HG02840 (cell line): ENCODE measurements around the gene PTGES.
"Not testable (repeated sequence)": the region's sequence is repeated elsewhere in the genome, so short reads cannot be mapped to it uniquely, and the experiment has no call there.

Source experiments
- ATAC-seq: cut with Tn5 transposase; IDR thresholded peaks from one replicate; pipeline ENCODE4 v1.9.1; 2021; ENCODE audit warnings: mild to moderate bottlenecking, moderate library complexity, moderate number of reproducible peaks; ENCODE audit not compliant: unreplicated experiment, low FRiP score

PTGES gene

DNA sequence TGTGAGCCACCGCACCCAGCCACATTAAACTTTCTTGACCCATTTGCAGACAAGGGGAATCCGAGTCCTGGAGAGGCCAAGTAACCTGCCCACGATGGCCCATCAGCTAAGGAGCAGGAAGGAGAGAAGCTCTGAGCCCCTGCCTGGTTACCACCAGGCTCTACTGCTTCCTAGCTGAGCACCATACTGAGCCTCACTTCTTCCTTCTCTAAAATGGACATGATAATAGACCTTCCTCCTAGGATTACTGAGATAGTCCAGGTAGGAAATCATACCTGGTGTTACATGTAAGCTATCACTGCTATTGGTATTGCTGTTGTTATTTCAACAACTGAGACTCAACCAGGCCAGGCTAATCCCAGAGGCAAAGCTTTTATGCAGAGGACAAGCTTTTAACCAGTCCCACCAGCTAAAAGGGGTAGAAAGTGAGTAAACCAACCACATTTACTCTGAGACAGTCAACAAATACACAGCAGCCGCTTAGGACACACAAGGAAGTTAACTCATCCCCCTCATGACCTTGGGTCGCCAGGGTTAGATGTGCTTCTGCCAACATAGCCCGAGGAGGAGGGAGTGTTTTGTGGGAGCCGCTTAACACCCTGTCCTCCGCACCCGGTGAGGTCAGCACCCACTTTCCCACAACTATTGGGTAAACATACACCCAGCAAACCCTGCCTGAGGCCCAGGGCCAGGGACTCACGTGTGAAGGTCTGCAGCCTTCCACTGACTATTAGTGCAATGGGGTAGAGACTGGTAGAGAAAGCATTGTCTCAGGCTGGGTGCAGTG lies 20.6 kb upstream of the PTGES start:
- ATAC-seq = no peak

DNA sequence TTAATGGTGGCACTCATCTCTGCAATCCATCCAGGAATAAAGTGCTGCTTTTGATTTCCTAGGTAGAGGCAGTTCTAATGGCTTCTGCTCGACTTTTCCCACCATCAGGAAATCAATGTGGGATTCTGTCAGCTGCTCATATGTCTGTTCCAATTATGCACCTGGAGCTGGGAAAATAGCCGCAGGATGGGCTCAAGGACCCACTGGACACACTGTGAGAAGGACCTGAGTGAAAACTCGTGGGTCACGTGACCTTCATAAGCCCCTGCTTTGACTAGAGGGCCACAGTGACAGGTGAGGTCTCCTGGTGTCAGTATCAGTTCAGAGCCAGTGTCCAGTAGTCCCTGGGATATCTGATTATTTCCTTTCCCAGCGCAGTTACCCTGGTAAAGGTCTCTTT lies 17.9 kb upstream of the PTGES start:
- ATAC-seq = no peak

DNA sequence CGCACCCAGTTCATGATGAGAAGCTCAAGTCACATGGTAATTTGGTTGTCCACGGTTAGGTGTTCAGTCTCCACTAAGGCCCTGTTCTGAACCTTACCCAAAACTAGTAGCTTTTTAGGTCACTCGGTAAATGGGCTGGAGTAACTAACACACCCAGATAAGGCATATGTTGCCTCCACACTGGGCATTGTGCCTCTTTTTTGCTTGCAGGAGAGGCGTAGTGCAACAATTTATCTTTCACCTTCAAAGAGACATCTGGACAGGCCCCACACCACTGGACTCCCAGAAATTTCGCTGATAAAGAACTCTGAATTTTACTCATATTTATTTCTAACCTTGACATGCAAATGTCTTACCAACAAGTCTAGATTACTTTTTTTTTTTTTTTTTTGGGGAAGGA lies 16.8 kb upstream of the PTGES start:
- no peak for ATAC-seq

DNA sequence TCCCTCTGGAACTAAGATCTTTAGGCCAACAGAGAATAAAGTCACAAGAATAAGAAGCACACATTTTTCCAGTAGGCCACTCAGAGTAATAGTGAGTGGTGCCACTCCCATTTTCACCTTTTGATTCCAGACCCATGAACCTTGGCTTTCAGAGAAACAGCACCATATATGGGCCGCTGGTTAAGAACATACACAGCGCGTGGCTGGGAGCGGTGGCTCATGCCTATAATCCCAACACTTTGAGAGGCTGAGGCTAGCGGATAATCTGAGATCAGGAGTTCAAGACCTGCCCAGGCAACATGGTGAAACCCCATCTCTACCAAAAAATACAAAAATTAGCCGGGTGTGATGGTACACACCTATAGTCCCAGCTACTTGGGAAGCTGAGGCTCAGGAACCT lies 15.6 kb upstream of the PTGES start:
- no peak for ATAC-seq

DNA sequence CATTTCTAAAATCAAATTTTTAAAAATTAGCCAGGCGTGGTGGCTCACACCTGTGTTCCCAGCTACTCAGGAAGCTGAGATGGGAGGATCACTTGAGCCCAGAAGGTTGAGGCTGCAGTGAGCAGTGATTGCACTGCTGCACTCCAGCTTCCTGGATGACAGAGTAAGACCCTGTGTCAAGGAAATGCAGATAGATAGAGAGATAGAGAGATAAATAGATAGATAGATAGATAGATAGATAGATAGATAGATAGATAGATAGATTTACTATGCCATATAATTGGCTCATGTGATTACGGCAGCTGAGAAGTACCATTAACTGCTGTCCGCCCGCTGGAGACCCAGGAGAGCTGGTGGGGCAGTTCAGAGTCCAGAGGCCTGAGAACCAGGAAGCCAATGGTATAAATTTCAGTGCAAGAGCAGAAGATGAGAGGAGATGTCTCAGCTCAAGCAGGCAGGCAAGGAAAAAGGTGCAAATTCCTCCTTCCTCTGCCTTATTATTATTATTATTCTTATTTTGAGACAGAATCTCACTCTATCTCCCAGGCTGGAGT lies 13.0 kb upstream of the PTGES start:
- no peak for ATAC-seq

DNA sequence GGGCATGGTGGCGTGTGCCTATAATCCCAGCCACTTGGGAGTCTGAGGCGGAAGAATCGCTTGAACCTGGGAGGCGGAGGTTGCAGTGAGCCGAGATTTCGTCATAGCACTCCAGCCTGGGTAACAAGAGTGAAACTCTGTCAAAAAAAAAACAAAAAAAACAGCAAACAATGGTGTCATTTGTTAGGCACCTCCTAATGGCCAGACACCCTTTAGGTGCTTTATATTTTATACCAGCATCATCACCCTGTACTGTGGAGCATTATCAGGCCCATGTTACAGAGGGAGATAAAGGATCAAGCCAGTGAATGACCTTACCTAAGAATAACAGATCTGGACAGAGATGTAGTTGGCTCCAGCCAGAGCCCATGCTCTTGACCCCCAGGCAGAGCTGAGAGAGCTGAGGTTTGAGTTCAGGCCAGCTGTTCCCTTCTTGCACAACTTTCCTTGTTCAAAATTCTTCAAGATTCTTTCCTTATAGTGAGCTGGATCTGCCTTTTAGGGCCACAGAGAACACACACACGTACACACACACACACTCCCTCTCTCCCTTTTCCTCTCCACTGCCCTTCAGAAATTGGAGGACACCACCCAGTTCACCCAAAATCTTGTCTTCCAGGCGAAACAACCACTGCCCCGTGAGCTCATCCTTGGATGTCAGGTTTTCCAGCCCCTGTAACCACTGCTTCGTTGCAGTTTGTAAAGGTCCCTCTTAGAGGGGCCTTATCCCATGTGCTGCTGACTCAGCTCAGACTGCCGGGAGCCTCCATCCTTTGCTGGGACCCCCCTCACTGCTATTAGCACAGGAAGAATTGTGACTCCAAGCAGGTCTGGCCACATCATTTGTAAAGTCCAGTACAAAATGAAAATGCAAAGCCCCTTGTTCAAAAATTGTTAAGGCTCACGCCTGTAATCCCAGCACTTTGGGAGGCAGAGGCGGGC lies 10.4 kb upstream of the PTGES start:
- no peak for ATAC-seq

DNA sequence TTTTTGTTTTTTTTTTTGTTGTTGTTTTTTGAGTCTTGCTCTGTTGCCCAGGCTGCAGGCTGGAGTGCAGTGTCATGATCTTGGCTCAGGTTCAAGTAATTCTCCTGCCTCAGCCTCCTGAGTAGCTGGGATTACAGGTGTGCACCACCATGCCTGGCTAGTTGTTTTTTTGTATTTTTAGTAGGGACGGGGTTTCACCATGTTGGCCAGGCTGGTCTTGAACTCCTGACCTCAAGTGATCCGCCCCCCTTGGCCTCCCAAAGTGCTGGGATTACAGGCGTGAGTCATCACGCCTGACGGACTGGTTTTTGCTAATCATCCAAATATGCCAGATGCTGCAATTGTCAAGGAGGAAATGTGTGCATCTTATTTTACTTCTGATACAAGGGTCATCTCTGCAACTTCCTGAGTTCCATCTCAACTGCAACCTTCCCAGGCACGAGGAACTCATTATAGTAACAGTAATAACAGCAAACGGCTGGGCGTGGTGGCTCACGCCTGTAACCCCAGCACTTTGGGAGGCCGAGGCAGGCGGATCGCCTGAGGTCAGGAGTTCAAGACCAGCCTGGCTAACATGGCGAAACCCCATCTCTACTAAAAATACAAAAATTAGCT lies 9.6 kb upstream of the PTGES start:
- ATAC-seq = not testable (repeated sequence)

DNA sequence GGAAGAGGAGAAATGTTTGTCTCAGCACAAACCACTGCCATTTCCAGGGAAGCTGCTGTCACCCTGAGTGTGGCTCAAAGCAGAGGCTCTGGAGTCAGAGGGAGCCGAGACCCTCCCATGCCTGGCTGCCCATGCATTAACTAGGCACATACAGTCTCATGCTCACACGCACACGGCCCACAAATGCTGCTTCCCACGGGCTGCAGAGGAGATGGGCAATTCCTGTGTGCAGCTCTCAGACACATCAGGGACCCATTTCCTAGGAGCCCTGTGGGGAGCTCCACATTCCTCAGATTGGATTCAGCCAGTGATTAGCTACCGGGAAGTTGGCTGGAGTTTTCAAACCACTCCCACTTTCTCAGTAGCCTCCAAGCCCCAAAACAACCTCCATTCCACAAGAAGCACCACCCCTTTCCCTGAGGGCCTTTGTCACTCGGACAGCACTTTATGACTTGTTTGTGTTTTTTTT lies 9.1 kb upstream of the PTGES start:
- no peak for ATAC-seq

DNA sequence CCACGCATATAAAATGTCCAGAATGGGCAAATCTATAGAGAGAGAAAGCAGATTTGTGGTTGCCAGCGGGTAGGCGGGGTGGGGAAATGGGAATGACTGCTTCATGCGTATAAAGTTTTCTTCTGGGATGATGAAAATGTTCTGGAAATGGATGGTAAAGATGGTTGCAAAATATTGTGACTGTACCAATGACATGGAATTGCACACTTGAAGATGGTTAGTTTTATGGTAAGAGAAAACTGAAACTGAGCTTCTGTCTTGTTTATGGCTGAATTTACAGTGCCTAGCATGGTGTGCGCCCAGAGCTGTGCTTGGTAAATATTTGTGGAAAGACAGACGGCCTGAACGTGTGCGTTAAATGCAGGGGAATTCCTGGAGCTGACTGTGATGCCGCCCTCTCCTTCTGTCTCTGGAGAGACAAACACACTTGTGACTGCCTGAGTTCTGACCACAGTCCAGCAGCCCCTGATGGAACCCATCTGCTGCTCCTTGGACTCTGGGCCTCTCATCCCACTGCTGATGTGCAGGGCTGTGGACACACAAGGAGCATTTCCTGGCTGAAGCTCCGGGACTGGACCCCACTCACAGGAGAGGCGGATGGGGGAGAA lies 8.6 kb upstream of the PTGES start:
- ATAC-seq = no peak

DNA sequence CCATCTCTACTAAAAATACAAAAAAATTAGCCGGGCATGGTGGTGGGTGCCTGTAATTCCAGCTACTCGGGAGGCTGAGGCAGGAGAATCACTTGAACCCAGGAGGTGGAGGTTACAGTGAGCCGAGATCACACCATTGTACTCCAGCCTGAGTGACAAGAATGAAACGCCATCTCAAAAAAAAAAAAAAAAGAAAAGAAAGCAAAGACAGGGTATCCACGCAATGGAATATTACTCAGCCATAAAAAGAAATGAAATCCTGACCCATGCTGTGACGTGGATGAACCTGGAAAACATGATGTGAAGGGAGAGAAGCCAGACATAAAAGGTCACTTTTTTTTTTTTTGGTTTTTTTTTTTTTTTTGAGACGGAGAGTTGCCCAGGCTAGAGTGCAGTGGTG lies 7.9 kb upstream of the PTGES start:
- not testable (repeated sequence) for ATAC-seq

DNA sequence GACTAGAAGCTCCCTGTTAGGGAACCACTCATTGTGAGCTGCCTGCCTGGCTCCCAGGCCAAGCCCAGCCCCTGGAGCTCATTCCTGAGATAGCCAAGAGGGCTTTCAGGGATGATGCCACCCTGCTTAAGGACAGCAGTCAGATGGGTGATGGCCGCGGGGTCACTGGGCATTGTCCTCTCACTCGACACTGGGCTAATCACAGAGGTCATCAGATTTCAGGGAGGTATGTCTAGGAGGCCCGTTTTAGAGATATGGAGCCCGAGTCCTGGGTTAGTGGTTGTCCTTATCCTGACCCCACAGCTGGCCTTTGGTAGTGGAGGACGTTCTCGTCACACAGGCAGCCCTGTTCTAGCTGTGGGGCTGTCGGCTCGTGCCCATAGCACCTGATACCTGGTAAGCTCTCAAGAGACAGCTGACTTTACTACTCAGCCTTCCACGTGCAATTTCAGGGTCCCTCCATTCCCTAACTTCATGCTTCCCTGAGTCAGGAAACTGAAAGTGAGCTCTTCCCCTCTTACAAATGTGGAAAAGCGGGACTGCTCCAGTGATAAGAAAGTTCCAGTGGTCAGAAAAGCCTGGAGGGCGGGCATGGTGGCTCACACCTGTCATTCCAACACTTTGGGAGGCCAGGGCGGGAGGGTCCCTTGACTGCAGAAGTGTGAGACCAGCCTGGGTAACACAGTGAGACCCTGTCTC lies 7.1 kb upstream of the PTGES start:
- no peak for ATAC-seq

DNA sequence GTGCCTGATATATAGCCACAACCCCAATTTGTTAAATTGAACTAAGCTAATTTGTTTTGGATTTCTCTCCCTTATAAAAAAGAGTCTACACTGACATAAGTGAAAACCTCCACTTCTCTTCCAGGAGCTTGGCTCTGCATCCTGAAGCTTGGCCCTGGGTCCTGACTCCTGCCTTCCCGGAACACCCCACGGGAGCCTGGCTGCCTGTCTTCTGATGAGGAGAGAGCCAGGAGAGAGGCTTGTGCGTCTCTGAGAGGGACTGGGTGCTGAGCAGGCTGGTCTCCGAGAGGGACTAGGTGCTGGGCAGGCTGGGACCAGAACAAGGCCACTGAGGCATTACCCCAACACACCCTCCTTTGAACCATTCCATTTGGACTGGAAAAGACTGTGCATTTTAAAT lies 6.5 kb upstream of the PTGES start:
- ATAC-seq = no peak

DNA sequence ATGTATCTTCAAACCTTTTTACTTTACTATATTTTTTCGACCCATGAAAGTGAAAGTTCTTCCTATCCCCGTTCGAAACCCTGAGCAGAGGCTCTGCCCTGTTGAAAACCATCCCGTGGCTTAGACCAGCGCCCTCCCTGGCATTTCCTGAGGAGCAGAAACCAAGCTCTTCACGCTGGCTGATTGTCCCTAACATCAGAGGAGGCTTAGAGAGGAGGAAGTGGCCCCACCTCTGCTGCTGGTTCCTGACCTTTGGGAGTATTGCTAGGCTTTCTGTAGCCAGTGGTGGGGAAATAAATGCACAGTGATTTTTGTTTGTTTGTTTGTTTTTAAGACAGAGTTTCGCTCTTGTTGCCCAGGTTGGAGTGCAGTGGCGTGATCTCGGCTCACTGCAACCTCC lies 4.2 kb upstream of the PTGES start:
- no peak for ATAC-seq

DNA sequence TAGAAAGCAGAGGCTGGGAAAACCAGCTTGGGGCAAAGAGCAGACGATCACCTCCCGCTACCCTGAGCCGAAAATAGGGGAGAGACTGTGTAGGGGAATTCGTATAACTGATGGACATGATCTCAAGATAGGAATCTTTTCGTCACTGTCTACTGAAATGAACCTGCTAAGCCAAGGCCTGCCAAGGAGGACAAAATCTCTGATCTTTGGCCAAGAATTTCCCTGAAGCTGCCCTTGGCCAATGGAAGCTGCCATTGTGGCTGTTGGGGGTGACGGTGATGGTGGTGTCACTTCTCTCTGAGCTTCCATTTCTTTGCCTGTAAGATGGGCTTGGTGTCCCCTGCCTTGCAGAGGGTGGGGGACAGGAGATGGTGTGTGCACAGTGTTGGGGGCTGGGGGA lies 3.3 kb upstream of the PTGES start:
- no peak for ATAC-seq

DNA sequence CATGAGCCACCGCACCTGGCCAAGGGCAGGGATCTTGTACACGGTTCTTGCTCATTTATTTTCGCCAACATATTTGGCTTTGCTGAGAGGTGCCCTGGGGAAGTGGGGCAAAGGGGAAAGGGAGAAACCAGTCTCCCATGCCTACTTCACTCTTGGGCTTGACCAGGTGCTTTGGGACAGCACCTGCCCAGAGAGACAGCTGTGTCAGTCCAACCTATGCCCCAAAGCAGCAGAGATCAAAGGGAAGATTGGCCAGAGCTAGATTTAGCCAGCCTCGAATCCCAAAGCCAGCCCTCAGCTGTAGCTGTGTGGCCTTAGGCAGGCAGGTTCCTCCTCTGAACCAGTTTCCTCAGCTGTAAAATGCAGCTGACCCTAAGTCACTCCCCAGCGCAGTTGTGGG lies 2.3 kb upstream of the PTGES start:
- no peak for ATAC-seq

DNA sequence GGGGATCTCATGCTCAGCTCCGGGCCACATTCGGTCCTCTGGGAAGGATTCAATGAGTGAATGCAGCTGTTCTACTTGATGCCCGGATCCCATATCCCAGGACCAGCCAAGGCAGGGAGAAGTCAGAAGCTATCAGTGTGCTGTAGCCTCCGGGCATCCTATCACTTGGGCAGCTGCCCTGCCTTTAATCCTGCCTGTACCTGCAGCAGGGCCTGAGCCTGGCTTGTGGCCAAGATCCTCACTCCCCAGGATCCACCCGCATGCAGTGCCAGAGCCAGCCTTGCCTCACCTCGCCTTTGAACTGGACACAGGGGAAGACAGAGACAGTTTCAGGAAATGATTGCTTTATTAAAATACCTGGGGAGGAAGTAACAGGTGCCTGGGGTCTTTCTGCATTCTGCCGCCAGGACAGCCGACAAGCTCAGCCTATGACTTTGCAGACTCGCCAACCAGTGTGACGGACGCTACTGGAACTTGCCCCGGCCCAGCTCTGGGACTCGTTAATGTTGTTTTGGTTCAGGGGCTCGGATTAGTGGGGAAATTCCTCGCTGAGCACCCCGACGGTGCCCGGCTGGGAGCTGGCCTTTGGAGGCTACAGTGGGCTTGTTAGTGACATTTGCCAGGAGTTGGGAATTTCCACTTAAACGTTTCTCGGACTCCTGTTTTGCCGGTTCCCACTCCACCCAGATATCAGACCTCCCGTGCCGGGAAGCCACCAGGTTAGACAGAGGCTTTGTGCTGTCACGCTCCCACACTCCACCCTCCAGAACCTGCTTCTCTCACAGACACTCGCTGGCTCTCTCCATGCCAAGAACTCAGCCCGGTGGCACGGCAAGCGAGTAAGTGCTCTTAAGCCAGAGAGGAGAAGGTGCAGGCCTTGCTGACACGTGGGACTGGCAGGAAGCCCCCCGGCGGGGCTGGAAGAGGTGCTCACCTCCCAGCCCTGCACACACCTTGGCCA lies 721 bp downstream of the PTGES start:
- ATAC-seq = no peak

DNA sequence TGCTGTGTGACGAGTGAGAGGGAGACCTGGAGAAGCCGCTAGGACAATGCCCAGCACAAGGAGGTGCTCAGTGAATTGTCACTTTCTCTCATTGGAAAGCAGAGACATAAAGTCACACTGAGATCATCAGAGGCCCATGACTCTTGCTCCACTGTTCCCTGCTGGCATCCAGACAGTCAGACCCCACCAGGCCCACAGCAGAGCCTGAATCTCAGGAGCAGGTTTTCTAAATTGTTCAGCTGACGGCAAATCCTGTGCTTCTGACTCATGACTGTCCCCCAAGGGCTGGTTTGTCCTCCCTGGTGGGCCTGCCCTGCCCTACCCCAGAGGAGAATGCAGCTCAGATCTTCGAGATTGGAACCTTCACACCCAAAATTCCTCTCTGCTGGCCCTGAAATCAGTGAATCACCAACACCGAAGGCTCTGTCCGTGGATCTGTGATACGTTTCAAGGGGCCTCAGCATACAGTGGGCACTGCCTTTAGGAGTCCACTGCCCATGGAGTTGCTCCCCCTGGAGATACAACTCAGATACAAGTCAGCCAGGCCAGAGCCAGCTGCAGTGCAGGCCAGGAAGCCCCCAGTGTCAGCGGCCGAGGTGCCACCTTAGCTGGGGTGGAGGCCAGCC lies 2.7 kb downstream of the PTGES start:
- ATAC-seq = no peak

DNA sequence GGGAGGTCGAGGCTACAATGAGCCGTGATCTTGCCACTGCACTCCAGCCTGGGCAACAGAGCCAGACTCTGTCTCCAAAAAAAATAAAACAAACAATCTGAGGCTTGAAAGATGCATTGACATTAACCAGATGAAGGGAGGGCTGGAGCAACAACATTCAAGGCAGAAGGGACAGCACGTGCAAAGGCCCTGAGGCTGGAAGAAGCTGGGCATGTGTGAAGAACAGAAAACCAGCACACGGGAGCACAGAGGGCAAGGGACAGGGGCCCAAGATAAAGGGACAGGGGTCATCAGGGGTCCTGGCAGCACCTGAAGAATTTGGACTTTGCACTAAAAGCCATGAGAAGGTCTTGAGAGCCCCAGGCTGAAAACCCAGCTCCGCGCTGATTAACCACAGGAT lies 3.3 kb downstream of the PTGES start:
- ATAC-seq = no peak
